Stimulated activated CD4-positive, alpha-beta T cell treated with anti-CD3 and anti-CD28 coated beads, TNF-alpha, amount 100 ng/mL, for 48 hours (primary cell): ENCODE measurements around the gene MPPED1.

ENCODE experiments used
- DNase-seq, 3 donors: peaks; one replicate each; pipeline ENCODE4 v3.0.0-alpha.2; 2020; ENCODE audit warnings: low read depth in 3 of 3

Gene MPPED1

GRCh38 chr22:43429426-43429825 lies 17.6 kb downstream of the MPPED1 start:
- no peak for DNase-seq

- DNase-seq: no peak
These were observed 20.2 kb downstream of the MPPED1 start for GRCh38 chr22:43431808-43432554.

DNA sequence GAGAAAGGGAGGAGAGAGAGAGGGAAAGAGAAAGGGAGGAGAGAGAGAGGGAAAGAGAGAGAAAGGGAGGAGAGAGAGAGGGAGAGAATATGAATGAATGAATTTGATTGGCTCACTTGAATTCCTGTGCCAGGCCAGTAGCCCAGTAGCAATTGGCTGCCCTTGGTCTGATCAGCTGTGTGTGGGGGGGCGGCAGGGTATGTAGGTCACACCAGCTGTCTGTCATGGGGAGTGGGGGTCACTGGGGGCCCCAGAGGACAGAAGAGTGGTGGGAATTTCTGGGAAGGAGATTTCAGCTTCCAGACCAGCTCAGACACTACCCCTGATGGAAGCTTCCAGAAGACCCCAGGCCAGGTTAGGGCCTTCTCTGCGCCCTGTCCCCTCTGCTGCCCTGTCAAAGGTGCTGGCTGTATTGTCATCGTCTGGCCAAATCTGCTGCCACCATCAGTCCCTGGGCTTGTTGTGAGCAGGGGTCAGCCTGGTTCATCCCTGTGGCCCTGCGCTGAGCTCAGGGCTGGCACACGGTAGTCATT lies 21.1 kb downstream of the MPPED1 start:
- DNase-seq: no peak

DNA sequence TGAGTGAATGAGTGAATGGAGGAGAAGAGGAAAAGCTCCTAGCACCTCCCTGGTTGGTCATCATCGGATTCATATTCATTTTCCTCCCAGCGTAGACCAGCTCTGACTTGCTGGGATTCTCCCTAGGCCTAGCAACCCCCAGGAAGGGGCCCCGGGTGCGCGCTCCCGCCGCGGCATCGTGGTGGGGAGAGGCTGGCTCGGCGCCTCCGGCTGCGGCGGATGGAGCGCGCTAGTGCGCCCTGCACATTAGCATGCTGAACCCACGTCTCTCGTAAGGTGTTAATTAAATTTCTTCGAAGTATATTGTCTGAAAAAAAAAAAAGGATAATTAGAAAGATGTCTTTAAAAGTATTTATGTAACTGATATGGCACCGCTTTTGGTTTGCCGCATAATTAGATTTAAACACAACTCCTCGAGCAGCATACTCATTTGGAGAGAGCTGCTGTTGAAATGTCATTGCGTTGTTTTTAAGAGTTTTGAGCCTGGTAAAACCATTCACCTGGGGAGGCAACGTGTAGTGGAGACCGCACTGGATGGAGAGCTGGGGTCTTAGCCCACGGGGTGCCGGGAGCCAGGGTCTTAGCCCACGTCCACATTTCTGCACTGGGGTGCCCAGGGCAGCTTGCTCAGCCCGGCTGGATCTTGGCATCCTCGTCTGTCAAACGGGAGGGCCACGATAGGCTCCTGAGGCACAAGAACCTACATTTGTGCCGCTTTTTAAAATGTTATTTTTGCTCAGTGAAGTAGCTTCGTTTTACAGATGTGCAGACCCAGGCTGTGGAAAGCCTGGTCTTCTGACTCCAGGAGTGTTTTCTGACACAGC lies 21.8 kb downstream of the MPPED1 start:
- DNase-seq: no peak

- no peak for DNase-seq
These were observed 22.6 kb downstream of the MPPED1 start for GRCh38 chr22:43434275-43434927.

DNA sequence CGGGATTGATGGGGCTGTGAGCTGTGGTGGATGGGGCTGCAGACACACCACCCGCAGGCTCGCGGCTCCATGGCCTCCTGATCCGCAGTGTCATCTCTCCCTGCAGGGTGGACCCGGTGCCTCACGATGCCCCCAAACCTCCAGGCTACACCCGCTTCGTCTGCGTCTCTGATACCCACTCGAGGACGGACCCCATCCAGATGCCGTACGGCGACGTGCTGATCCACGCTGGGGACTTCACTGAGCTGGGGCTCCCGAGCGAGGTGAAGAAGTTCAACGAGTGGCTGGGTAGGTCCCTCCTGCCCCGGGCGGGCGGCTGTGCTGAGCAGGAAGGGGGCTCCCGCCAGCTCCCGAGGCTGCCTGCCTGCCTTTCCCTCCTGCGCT lies 23.1 kb downstream of the MPPED1 start:
- no peak for DNase-seq

- no peak for DNase-seq
These were observed 24.3 kb downstream of the MPPED1 start for GRCh38 chr22:43435851-43436811.

- DNase-seq: no peak
These were observed 25.1 kb downstream of the MPPED1 start for GRCh38 chr22:43436868-43437267.

DNA sequence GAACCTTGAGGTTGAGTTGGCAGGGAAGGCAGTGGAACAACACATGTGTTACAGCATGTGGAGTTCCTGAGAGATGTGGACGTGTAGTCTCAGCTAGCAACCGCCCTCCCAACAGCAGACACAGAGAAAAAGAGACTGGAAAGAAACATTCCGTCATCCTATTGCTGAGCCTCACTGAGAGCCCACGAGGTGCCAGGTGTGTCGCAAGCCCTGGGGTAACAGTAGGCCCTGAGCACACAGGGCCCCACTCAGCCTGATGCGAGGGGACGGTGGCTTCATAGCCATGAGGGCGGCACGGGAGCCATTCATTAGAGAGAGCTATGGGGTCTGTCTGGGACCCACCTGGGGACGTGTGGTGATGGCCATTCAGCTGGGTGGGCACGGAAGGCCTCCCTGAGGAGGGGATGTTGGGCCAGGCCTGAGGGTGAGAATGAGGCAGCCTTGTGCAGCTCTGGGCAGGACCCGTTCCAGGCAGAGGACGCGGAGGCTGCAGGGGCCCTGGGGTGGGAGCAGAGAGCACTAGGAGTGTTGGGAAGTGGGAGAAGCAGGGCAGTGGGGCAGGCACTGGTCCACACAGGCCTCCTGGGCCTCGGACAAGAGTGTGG lies 26.2 kb downstream of the MPPED1 start:
- DNase-seq: no peak

DNA sequence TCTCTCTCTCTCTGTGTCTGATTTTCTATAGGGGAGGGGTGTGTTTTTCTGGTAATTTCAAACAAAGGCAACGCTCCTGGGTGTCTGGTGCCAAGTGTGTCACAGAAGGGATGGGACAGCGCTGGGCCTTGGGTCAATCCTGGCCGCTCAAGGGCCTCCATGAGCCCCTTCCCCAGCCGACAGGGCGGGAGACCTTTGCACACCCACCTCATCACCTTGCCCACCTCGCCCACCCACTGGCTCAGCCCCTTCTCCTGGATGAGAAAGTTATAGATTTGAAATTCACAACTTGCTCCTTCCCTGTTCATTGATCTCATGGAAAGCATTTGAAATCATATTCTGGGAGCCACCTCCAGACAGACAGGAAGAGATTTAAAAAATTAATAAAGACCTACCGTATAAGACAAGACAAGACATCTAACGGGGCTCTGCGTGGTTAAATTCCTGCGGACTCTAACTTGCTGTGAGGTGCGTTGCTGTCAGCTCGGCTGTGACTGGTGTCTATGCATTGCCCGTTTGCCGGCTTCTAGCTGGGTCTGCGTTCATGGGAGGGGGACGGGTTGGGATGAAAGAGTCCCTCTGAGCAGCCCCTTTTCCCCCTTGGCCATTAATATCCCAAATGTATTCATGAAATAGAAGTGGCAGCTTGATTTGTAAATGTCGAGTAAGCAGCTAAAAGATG lies 27.0 kb downstream of the MPPED1 start:
- no peak for DNase-seq

GRCh38 chr22:43439368-43440103 lies 27.7 kb downstream of the MPPED1 start:
- DNase-seq: no peak

- no peak for DNase-seq
These were observed 28.2 kb downstream of the MPPED1 start for GRCh38 chr22:43440104-43440387.

GRCh38 chr22:43440556-43440955 lies 28.7 kb downstream of the MPPED1 start:
- DNase-seq: no peak

DNA sequence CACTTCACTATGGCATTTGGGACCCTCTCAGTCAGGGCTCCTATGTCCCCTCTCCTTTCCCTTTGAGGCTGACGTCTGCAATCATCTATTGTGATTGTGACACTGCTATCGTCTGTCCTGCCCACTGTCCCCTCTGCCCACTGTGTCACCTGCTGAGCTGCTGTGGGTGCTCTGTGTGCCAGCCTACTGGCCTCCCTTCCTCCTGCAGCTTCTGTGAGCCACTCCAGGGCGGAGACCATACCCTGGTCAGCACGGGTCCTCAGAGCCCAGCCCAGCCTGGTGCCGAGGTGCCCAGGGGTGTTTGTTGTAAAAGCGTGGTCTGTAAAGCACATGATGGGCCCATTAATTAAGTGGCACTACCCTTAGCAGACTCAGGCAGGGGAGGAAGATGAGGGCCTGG lies 29.4 kb downstream of the MPPED1 start:
- DNase-seq: no peak

DNA sequence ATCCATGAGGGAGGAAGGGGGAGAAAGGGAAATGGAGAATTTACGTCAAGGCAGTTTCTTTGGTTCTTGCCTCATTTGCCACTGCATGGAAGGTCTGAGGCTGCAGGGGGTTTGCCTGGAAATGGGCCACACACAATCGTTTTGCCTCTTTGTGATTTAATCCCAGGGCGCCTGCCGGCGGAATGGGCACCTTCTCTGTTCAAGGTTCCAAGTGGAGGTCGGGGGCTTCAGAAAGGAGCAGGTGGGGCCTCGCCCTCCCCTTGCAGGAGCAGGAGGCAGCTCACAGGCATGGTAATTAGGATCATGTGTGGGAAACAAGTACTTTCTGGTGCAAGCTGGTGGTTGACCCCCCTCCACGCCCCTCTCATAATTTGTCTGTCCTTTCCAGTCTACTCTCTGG lies 29.9 kb downstream of the MPPED1 start:
- DNase-seq: no peak

- no peak for DNase-seq
These were observed 30.8 kb downstream of the MPPED1 start for GRCh38 chr22:43442386-43443151.

- no peak for DNase-seq
These were observed 31.3 kb downstream of the MPPED1 start for GRCh38 chr22:43443152-43443471.

DNA sequence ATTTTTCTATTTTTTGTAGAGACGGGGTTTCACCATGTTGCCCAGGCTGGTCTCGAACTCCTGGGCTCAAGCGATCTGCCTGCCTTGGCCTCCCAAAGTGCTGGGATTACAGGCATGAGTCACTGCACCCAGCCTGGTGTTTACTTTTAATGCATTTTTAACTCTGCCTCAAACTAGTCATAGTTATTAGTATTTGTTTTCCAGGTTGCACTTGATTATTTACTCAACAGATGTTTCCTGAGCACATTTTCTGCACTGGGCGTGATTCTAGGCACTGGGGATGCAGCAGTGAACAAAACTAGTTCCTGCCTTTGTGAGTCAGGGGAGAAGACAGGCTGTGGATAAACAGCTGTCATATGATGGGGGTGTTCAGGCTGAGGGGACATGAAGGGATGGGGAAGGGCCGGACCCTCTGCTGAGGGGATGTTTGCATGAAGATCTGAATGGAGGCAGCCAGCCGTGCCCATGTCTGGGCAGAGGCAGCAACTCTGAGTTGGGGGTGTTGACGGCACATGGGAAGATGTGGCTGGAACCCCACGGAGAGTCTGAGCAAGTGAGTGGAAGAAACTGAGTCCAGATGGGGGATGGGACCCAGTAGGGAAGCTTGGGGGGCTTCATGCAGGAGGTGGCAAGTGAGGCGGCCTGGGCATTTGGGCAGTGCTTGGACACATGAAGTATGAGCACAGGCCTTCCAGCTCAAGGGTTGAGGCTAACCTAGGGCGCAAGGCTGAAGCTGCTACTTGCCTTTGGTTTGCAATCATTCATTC lies 34.4 kb downstream of the MPPED1 start:
- no peak for DNase-seq
